ENCODE data around the gene GNB1. TPM values are rescaled to one million over a fixed set of nuclear protein-coding genes. Genes with fewer than 3 reads are reported as not detected.
"Not testable (repeated sequence)": the region's sequence is repeated elsewhere in the genome, so short reads cannot be mapped to it uniquely, and the experiment has no call there.

GNB1 gene
- total RNA-seq, 1 experiment from 2014 or later = 184 TPM

- no peak for DNase-seq
- Histone ChIP-seq H3K4me1 (peaks cover 16% of the 10 kb centered on the region), H3K27me3 (no peaks in the 10 kb centered on the region), H3K9me3 (replicated peaks) (no peaks in the 10 kb centered on the region), H3K36me3 (peaks cover 7% of the 10 kb centered on the region), H3K27ac (no peak overlapping the region), H3K4me3 (peak overlapping the region; percentile 100)
Observed at GRCh38 chr1:1892079-1892762, 1.3 kb upstream of the GNB1 start.

- H3K27ac ChIP-seq = peak overlapping the region; percentile 50; the same call in 1 of the 2 replicates
- peaks cover 7% of the 10 kb centered on the region for H3K36me3 ChIP-seq
- H3K4me3 ChIP-seq = peak overlapping the region; percentile 100
- H3K9me3 ChIP-seq (replicated peaks) = no peaks in the 10 kb centered on the region
- no peaks in the 10 kb centered on the region for H3K27me3 ChIP-seq
- H3K4me1 ChIP-seq = peaks cover 16% of the 10 kb centered on the region
- DNase-seq = peak; percentile 84 to 85
Observed at GRCh38 chr1:1891349-1892078, 627 bp upstream of the GNB1 start.

GRCh38 chr1:1889847-1890505, 911 bp downstream of the GNB1 start:
- H3K9me3 ChIP-seq (replicated peaks) = no peaks in the 10 kb centered on the region
- peak; percentile 58 to 64 for DNase-seq
- peaks cover 16% of the 10 kb centered on the region for H3K4me1 ChIP-seq
- H3K36me3 ChIP-seq = peaks cover 14% of the 10 kb centered on the region
- no peaks in the 10 kb centered on the region for H3K27me3 ChIP-seq
- peak overlapping the region; percentile 92 for H3K27ac ChIP-seq
- peak overlapping the region; percentile 100 for H3K4me3 ChIP-seq

- Histone ChIP-seq H3K36me3 (peaks cover 22% of the 10 kb centered on the region), H3K27ac (peak overlapping the region; percentile 92), H3K27me3 (no peaks in the 10 kb centered on the region), H3K4me1 (peaks cover 16% of the 10 kb centered on the region), H3K4me3 (peak overlapping the region; percentile 100), H3K9me3 (replicated peaks) (no peaks in the 10 kb centered on the region)
- DNase-seq = no peak
Observed at GRCh38 chr1:1889090-1889750, 1.7 kb downstream of the GNB1 start.

- H3K4me1 ChIP-seq = peaks cover 11% of the 10 kb centered on the region
- not testable (repeated sequence) for H3K27me3 ChIP-seq; DNase-seq; H3K27ac ChIP-seq; H3K4me3 ChIP-seq; H3K9me3 ChIP-seq (replicated peaks)
- H3K36me3 ChIP-seq = peaks cover 49% of the 10 kb centered on the region
Observed at GRCh38 chr1:1883890-1884289, 7.0 kb downstream of the GNB1 start.

GRCh38 chr1:1883092-1883873, 7.6 kb downstream of the GNB1 start:
- no peak for DNase-seq
- Histone ChIP-seq H3K4me1 (peaks cover 12% of the 10 kb centered on the region), H3K27me3 (no peaks in the 10 kb centered on the region), H3K27ac (no peak overlapping the region), H3K9me3 (replicated peaks) (no peaks in the 10 kb centered on the region), H3K36me3 (peaks cover 53% of the 10 kb centered on the region), H3K4me3 (no peak overlapping the region)

GRCh38 chr1:1881727-1882126, 9.2 kb downstream of the GNB1 start:
- H3K9me3 ChIP-seq (replicated peaks) = no peaks in the 10 kb centered on the region
- H3K4me1 ChIP-seq = peaks cover 20% of the 10 kb centered on the region; the same call in 1 of the 2 replicates
- DNase-seq = no peak
- H3K36me3 ChIP-seq = peaks cover 57% of the 10 kb centered on the region
- no peak overlapping the region for H3K4me3 ChIP-seq
- no peaks in the 10 kb centered on the region for H3K27me3 ChIP-seq
- no peak overlapping the region for H3K27ac ChIP-seq

- H3K27ac ChIP-seq = no peak overlapping the region
- H3K4me3 ChIP-seq = no peak overlapping the region
- no peak for DNase-seq
- H3K27me3 ChIP-seq = no peaks in the 10 kb centered on the region
- H3K4me1 ChIP-seq = peaks cover 20% of the 10 kb centered on the region; the same call in 1 of the 2 replicates
- peaks cover 62% of the 10 kb centered on the region for H3K36me3 ChIP-seq
- no peaks in the 10 kb centered on the region for H3K9me3 ChIP-seq (replicated peaks)
Observed at GRCh38 chr1:1880617-1881312, 10.1 kb downstream of the GNB1 start.

GRCh38 chr1:1879942-1880341, 10.9 kb downstream of the GNB1 start:
- no peak for DNase-seq
- Histone ChIP-seq H3K4me3 (no peak overlapping the region), H3K9me3 (replicated peaks) (no peaks in the 10 kb centered on the region), H3K27me3 (no peaks in the 10 kb centered on the region), H3K27ac (no peak overlapping the region), H3K4me1 (peaks cover 20% of the 10 kb centered on the region; the same call in 1 of the 2 replicates), H3K36me3 (peaks cover 67% of the 10 kb centered on the region)

GRCh38 chr1:1877865-1878436, 12.9 kb downstream of the GNB1 start:
- no peak overlapping the region for H3K4me3 ChIP-seq
- peaks cover 17% of the 10 kb centered on the region; the same call in 1 of the 2 replicates for H3K4me1 ChIP-seq
- no peak for DNase-seq
- H3K27me3 ChIP-seq = no peaks in the 10 kb centered on the region
- H3K27ac ChIP-seq = no peak overlapping the region
- no peaks in the 10 kb centered on the region for H3K9me3 ChIP-seq (replicated peaks)
- H3K36me3 ChIP-seq = peaks cover 76% of the 10 kb centered on the region

GRCh38 chr1:1876335-1876930, 14.5 kb downstream of the GNB1 start:
- H3K4me1 ChIP-seq = peaks cover 17% of the 10 kb centered on the region; the same call in 1 of the 2 replicates
- no peaks in the 10 kb centered on the region for H3K27me3 ChIP-seq
- H3K36me3 ChIP-seq = peaks cover 77% of the 10 kb centered on the region
- H3K9me3 ChIP-seq (replicated peaks) = no peaks in the 10 kb centered on the region
- no peak for DNase-seq
- no peak overlapping the region for H3K27ac ChIP-seq
- H3K4me3 ChIP-seq = no peak overlapping the region

GRCh38 chr1:1875932-1876331, 15.0 kb downstream of the GNB1 start:
- Histone ChIP-seq H3K27me3 (no peaks in the 10 kb centered on the region), H3K4me3 (no peak overlapping the region), H3K36me3 (peaks cover 78% of the 10 kb centered on the region), H3K27ac (no peak overlapping the region), H3K9me3 (replicated peaks) (no peaks in the 10 kb centered on the region), H3K4me1 (peaks cover 17% of the 10 kb centered on the region; the same call in 1 of the 2 replicates)
- DNase-seq = no peak

- Histone ChIP-seq H3K4me3 (no peak overlapping the region), H3K36me3 (peaks cover 85% of the 10 kb centered on the region)
- DNase-seq = no peak
Observed at GRCh38 chr1:1874901-1875300, 16.0 kb downstream of the GNB1 start.

More at GRCh38 chr1:1874901-1875300, 16.0 kb downstream of the GNB1 start:
- H3K4me1 ChIP-seq = peaks cover 17% of the 10 kb centered on the region; the same call in 1 of the 2 replicates
- H3K27ac ChIP-seq = no peak overlapping the region
- no peaks in the 10 kb centered on the region for H3K9me3 ChIP-seq (replicated peaks)
- no peaks in the 10 kb centered on the region for H3K27me3 ChIP-seq
